GM12864 (cell line): ENCODE data around the gene RUVBL1.

Experiments used
- DNase-seq: peaks from one replicate; pipeline ENCODE4 v3.0.0-alpha.2; 2011; ENCODE audit warnings: low read depth
- H3K4me3 ChIP-seq: 2 replicates; pipeline ENCODE4 v1.5.1; 2011; ENCODE audit warnings: mild to moderate bottlenecking, low read depth, low read length, control low read depth
- TF ChIP-seq, protein P1 (sequence below): IDR thresholded peaks from 2 replicates; pipeline ENCODE4 v1.5.1; 2011; ENCODE audit warnings: low read depth, mild to moderate bottlenecking, moderate library complexity, low read length, control low read depth, inconsistent platforms; ENCODE audit errors: missing control alignments

RUVBL1 gene

DNA sequence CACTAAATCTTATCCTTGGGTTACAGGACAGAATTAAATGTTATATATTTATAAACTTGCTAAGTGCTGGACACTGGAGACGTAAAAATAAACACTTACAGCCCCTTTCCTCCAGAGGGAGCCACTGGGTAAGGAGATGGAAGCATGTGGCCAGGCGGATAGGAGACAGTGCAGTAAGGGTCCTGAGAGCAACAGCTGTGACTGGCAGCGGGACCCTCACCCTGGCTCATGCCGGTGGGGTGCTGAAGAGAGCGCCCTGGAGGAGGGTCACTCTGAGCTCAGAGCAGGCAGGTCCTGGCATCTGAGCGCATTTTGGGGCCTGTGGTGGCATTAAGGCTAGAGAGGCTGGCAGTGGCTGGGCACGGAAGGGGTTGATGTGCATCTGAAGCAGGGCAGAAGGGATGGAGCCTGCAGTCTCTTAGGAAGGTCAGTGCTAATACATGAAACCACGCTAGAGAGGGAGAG lies 55.4 kb downstream of the RUVBL1 start:
- no peak for DNase-seq
- no peak overlapping the region for H3K4me3 ChIP-seq
- TF ChIP-seq, protein P1, sequence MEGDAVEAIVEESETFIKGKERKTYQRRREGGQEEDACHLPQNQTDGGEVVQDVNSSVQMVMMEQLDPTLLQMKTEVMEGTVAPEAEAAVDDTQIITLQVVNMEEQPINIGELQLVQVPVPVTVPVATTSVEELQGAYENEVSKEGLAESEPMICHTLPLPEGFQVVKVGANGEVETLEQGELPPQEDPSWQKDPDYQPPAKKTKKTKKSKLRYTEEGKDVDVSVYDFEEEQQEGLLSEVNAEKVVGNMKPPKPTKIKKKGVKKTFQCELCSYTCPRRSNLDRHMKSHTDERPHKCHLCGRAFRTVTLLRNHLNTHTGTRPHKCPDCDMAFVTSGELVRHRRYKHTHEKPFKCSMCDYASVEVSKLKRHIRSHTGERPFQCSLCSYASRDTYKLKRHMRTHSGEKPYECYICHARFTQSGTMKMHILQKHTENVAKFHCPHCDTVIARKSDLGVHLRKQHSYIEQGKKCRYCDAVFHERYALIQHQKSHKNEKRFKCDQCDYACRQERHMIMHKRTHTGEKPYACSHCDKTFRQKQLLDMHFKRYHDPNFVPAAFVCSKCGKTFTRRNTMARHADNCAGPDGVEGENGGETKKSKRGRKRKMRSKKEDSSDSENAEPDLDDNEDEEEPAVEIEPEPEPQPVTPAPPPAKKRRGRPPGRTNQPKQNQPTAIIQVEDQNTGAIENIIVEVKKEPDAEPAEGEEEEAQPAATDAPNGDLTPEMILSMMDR, result peak; percentile 65

DNA sequence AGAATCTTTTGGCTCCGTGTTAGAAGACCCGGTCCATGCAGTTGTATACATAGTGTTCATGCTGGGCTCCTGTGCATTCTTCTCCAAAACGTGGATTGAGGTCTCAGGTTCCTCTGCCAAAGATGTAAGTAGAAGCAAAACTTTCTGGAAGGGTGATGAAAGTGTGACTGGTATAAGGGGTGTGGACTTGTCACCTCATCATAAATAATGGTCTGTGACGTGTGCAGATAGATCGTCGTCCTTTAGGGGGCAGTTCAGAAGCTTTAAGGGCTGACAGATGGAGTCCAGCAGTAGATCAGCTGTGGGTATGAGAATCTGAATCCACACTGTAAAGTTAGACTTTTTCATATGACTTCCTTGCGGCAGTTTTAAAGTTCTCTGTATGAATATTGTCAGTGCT lies 56.1 kb downstream of the RUVBL1 start:
- TF ChIP-seq, protein P1, result no peak
- DNase-seq, result no peak
- H3K4me3 ChIP-seq, result no peak overlapping the region

GRCh38 chr3:128066676-128067075 lies 56.9 kb downstream of the RUVBL1 start:
- TF ChIP-seq, protein P1, result no peak
- H3K4me3 ChIP-seq, result no peak overlapping the region
- no peak for DNase-seq

DNA sequence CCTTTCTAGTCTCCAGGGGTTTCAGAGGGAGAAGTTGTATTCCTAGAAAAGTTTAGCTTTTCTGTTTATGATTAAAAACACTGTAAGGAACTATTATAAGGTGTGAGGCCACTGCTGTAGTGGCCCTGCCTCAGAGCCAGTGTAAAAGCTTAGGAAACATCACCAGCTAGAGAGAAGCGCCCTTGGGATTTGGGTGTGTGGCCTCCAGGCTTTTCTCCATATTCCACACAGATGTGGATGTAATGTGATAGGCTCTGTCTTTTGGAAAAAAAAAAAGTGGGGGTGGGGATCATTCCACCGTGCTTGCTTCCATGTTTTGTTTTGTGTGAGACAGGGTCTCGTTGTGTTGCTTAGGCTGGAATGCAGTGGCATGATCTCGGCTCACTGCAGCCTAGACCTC lies 57.5 kb downstream of the RUVBL1 start:
- TF ChIP-seq, protein P1, result no peak
- no peak overlapping the region for H3K4me3 ChIP-seq
- no peak for DNase-seq

DNA sequence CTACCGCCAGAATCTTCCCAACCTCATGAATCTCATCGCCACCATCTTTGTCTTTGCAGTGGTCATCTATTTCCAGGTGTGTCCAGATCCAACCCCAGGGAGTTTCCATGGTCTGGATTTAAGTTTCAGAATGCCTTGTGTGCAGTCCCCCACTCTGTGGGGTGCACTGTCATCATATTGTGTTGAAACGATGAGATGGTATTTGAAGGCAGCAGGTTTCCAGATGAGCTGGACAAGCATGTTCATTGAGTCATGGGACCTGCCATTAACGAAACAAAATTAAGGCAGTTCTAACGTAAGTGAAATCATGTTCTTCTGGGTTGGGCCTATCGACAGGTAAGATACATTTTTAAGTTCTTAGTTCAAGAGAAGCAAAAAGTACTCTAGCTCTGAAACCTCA lies 58.6 kb downstream of the RUVBL1 start:
- H3K4me3 ChIP-seq, result no peak overlapping the region
- DNase-seq, result no peak
- TF ChIP-seq, protein P1, result no peak

GRCh38 chr3:128063865-128064264 lies 59.7 kb downstream of the RUVBL1 start:
- no peak overlapping the region for H3K4me3 ChIP-seq
- TF ChIP-seq, protein P1, result no peak
- no peak for DNase-seq

DNA sequence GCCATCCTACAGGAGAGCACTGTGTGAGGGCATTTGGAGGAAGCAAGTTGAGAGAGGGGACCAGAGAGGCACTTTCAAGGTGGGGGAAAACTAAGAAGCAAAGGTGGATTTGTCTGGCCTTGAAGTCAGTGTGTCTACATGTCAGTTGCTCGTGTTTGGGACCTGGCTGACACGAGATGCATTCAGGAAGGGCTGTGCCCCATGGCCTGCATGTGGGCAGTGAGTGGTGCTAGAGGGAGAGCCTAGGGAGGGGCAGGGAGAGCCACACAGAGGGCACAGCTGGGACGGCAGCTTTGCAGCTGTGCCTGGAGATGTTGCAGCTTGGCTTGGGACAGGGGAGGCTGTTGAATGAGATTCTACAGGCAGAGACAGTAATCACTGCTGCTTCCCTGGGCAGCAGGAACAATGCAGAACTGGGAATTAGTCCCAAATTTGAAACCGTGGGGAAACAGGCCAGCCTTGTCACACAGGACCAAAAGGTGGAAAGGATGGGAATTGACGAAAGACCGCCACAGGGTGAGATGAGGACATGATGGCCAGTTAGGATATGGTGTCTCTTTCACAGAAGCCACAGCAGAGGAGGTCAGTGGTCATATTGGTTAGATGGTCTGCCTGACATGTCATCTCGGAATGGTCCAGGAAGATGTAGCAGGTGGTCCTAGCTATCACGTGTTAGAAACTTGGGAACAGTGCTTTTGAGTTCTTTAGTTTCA lies 61.4 kb downstream of the RUVBL1 start:
- TF ChIP-seq, protein P1, result no peak
- no peak for DNase-seq
- H3K4me3 ChIP-seq, result no peak overlapping the region
